Stimulated activated CD8-positive, alpha-beta memory T cell treated with anti-CD3 and anti-CD28 coated beads, Interleukin-15, amount 100 ng/mL, for 48 hours (primary cell): ENCODE results near the gene AUTS2.
A peak's percentile ranks its signal among the peaks of the same experiment; 100 is the strongest.

Source experiments
- DNase-seq, 2 donors: peaks; one replicate each; pipeline ENCODE4 v3.0.0-alpha.2; 2020; ENCODE audit warnings: low read depth in 2 of 2

Gene AUTS2

DNA sequence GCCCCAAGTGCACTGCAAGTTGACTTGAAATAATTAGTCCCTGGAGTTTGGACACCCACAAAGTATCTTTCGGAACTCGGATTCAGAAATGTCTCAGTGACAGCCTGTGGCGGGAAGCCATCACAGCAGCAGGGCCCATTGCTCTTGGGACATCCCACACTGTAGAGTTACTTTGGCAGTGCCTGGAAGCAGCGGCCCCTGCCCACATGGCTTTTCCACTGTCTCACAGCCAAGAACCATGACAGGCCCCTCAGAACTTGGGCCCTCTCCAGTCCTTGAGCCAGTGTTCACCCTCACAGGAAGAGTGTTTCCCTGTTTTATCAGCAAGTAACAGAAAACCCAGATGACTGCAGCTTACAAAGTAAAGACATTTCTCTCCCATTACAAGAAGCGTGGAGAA, 1056.7 kb downstream of the AUTS2 start:
- DNase-seq: no peak

DNA sequence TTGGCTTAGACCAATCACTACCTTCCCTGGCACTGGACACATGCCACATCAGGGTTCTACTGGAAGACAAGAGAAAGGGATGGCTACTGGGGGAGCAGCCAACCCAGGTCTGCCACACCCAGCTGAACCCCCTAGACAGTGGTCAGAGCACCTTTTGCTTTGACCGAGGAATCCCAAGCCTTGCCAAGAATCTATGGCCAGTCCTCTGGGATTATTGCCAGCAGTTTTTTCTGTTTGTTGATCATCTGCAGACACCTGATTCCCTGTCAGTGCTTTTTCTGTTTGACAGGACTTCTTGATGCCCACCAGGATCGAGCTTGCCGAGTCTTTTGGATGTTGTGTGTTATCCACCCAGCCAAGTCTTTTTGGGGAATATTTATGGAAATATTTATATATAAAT, 1057.4 kb downstream of the AUTS2 start:
- no peak for DNase-seq

DNA sequence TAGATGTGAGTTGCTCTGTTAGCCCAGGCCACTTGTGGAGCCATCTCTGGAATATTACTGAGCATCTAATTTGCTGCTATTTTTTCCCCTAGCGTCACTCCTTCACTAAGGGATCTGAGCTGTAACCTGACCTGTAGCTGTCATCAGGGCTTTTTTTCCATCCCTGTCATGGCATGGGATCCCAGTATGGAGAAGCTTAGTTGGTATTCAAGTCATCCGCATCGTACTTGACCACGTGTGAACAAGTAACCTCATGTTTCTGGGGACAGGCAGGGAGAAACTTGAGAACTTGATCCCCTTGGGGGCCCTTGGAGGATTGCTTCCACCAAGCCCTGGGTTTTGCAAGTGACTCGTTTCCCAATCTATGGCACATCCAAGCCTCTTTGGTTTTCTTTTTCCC, 1059.3 kb downstream of the AUTS2 start:
- no peak for DNase-seq

DNA sequence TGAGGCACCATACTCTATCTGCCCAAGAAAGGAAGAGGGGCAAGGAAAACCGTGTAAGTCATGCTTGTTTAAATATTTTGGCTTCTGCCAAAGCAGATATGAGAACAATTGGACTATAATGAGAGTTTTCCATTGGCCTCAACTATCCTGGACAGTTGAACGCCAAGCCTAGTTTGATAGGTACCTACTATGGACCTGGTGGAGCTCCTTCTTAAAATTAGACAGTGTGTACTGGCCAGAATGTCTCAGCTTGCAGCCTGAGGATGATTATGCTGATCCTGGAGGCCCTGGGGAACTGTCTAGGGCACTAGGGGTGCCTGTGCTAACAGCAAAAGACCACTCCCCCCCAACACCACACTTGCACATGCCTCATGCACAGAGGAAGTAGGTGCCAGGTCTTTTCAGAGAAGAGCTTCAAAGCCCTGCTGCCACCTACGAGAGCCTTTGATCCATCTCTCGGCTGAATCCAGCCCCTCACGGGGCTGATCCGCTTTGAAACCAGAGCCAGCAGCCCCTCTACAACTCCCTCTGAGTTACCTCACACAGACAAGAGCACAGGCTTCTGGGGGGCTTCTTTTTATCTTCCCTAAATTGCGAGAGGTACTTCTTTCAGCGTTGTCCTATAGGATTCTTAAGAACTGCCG, 1059.8 kb downstream of the AUTS2 start:
- no peak for DNase-seq

DNA sequence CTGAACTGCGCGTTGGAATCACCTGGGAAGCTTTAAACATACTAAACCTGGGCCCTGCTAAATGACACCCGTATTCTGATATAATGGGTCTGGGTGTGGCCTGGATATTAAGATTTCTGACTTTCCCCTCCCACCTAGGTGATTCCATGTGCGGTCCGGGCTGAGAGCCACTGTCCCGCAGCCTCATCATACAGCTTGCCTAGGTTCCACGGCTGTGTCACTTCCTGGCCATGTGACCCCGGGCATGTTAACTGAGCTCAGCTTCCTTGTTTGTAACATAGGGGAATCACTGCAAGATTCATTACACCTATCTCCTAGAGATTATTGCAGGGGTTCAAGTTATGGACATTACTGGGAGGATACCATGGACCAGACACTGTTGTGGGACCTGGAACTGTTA, 1061.0 kb downstream of the AUTS2 start:
- DNase-seq: no peak

DNA sequence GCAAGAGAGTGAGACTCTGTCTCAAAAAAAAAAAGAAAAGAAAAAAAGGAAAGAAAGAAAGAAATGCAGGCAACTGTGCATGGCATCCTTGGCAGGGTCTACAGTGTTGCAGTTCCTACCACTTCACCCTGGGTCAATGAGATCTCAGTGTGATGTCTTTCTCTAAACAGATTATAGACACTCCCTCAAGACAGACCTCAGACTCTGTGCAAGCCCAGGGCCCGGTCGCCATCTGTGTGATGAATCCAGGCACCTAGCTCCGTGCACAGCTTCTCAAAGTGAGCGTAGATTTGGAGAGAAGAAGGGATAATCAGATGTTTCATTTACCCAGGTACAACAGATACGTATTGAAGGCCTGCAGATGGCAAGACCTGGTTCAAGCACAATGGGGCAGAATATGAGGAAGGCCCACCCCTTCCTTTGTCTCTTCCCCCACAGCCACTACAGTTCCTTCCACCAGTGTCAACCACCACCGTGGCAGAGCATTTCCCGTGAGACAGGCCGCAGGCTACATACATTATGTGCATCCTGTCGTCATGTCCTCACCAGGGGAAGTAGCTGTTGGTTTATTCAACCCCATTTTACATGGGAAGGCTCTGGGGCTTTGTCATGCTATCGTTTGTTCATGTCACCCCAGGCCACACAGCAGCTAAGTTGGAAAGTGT, 1062.0 kb downstream of the AUTS2 start:
- DNase-seq: peak in 1 of 2 donors; percentile 14

DNA sequence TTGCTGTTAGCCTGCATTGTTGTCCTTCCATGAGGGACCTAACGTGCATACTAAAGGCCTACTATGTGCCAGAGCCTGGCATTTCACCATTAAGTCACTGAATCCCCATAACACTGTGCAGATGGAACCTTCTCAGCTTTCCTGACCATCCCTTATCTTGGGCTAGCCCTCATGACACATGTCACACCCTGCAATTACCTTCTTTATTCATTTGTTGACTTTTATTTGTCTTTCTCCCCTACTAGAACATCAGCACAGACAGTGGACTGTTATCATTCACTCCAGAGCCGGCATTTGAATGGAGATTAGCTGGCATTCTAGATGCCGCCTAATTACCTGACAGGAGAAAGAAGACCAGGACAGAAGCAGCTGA, 1062.5 kb downstream of the AUTS2 start:
- no peak for DNase-seq

DNA sequence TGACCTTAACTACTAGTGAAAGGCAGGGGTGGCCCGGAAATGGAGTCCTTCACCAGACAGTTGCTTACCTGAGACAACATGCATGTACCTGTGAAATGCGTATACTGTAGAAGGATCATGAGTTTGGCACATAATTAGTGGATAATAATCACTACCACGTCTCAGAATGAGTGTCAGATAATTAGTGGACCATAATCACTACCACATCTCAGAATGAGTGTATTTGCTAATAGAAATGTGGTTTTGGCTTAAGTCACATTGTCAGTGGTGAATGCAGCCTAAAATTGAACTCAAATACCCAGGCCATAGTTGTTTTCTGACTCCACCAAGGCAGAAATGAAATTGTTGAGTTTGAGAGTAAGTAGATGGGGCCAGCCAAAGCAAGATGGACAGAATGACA, 1065.4 kb downstream of the AUTS2 start:
- DNase-seq: no peak

DNA sequence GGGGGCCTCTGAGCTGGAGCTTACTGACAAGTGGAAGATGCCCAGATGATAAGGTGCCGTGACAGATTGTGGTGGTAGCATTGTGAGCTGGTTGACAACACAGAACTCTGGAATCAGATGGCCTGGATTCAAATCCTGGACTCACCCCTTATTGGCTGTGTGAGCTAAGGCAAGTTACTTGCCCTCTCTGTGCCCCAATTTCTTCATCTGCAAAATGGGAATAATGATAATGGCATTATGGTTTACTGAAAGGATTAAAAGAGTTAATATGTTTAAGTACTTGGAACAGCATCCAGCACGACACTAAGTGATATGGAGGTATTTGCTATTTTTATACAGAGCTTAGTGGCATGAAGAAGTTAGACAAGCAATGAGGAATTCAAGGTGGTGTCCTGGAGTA, 1067.7 kb downstream of the AUTS2 start:
- DNase-seq: no peak

DNA sequence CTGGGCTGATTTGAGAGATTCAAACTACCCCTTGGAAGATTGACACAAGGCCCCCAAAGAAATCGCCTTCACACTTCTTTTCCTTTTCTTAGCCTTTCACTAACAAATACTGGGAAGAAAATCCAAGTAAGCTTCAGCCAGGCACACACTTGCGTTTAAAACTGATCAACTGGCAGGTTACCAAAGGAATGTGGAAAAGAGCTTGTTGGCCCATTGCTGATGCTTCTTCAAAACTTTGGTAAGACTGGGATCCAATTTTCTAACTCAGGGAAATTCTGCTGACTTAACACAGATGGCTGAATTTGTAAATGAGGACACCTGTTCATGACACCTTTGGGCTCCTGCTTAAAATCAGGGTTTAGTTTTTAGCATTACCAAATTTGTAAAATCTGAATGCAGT, 1069.1 kb downstream of the AUTS2 start:
- no peak for DNase-seq

DNA sequence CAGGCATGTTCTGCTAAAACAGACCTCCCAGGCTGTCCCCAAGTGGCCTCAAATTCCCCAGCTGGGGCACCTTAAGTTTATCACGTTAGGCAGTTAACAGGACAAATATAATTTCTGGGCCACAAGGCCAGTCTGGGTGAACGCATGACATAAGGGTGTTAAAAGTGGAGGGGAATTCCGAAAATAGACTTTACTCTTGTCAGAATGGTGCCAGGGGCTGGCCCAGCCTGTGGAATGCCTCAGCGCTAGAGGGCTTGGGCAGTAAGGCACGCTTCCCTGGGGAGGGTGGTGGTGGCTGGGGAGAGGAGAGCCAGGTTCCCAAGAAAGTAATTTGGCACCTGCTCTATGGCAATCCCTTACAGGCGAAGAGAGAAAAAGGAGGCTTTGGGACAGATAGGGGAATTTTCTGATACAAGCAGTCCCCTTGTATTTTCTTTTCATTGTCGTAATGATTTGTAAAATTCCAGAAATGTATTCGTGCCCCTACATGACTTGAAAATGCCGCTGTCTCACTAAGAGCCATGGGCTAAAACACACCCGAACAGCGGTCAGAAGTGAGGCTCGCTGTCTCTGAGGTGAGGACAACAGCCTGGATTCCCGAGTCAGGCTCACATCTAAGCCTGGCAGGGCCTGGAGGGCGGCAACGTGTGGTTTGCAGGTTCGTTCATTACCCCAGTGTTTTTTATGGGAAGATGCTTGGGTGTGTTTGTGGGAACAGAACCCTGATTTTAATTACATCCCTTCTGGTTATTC, 1070.5 kb downstream of the AUTS2 start:
- DNase-seq: no peak

DNA sequence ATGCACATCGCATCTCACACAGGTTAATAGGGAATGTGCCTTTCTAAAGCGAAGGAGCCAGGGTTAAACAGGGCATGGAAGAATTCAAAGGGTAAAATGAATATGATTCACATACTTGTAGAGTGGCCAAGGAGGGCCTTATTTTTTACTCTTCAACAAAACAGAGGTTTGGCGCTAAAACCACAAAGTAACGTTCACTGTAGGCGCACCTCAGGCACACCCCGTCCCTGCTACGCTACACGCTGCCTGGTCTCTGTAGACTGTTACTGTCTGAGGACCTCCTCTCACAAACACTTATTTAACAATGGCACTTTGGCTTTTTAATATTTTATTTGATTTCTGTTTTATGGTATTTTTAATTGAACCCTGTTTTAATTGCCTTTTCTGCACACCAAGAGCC, 1071.6 kb downstream of the AUTS2 start:
- DNase-seq: no peak

DNA sequence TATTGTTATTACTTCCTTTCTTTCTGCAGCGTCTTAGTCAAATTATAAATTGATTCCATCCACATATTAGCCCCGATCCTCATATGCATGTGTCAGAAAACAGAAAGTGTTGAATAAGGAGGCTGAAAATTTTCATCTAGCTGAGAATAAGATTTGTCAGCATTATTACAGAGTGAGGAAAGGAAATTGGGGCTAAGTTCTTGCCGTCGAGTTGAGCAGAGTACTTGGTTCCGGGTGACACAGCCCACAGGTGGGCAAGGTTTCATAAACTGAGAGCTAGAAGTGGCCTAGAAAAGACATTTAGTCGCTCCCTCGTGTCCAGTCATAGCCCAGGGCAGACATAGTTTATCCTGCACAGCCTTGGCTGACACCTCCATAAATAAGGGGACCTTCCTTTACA, 1072.0 kb downstream of the AUTS2 start:
- no peak for DNase-seq

DNA sequence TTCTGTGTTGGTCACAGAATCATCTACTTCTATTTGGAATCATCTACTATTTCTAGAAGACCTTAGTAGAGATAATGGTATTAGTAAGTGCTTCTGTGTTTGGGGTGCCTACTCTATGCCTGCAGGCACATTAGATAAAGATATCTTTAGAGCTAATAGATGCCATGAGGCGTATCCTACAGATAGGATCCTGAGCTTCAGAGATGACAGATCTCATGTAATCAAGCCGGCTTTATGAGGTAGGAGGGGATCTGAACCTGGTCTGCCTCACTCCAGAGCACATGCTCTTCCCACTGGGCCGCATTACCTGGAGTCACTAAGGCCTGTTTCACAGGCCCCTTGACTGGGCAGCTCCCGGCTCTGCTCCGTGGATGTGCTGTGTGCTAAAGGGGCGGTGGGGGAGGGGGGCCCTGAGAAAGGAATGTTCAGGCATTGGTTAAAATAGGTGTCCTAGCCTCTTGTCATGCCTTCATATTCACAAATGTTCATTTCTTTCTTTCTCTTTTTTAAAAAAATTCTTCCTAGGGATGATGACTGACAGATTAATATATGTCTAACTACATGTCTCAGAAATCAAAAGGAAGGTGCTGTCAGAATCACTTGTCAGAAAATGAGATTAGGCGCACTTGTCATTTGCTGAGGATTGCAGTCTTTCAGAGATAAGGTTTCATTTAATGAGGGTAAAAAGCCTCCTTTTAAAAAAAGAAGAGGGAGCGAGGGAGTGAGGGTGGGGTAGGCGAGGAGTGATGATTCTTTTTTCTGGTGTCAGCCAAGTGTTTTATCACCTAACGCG, 1075.7 kb downstream of the AUTS2 start:
- DNase-seq: no peak

DNA sequence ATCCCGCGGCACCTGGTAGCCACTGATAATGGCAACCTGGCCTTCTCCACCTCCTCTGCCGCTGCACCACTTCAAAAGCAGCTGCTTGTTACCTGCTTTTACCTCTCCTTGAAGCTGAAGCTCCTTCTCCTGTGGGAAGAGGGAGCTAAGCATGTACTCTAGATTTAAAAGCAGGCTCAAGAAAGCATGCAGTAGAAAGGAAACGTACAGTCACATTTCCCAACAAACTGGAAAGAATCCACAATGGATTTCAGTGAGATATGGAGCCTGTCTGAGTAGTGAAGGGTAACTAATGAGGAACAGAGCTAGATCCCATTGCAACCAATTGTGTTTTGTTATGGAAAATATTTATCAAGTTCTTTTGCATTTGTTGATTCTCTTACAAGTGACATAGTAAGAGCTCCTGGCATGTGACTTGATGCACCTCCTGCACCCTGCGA, 1076.3 kb downstream of the AUTS2 start:
- DNase-seq: no peak

DNA sequence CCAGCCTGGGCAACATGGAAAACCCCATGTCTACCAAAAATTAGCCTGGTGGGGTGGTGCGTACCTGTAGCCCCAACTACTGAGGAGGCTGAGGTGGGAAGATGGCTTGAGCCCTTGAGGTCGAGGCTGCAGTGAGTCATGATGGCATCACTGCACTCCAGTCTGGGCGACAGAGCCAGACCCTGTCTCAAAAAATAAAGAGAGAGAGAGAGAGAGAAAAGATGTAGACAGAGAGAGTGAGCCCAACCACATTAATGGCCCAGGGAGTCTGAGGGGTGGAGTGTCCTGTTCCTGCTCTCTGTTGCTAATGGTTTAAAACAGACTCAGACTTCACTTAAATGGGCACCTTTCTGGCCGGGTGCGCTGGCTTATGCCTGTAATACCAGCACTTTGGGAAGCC, 1078.0 kb downstream of the AUTS2 start:
- DNase-seq: no peak

DNA sequence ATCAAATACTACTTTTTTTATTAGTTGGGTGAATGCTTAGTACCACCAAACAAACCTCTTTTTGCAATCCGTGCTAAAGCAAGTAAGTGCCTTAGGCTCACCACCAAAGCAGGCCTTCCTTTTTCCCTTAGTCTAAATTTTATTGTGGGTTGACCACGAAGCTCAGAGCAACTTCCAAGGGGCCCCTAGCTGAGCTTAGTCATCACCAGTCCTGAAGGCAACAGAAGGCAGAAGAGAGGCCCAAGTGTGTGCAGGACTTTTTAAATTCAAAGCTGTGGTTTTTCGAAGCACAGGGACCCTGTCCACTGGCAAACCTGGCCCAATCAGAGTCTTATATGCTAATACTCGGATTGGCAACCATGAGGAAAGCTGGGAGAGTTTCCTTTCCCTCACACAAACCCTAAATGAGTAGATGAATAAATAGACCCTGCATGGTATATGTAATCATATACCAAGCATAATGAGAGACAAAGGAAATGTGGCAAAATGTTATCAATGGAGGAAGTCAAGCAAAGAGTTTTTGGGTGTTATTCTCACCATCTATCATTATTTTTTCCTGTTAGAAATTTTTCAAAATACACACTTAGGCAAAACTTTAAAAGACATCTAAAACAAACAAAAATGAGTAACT, 1080.5 kb downstream of the AUTS2 start:
- DNase-seq: no peak

DNA sequence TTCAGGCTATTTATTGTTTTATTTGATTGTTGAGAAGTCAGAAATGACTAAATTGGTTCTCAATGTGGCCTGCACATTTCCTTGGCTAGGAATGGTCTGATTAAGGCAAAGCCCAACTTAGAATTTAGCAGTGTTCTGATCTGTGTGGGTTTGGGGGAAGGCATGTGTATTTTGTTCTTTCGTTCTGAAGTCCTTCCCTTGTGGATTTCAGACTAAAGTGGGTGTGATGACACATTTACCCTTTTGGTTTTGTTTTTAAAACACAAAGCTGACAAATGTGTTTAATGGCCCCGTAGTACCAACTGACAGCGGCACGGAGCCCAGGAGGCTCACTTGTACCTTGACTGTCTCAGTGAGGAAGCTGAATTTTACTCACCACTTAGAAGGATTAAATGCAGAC, 1081.4 kb downstream of the AUTS2 start:
- no peak for DNase-seq

DNA sequence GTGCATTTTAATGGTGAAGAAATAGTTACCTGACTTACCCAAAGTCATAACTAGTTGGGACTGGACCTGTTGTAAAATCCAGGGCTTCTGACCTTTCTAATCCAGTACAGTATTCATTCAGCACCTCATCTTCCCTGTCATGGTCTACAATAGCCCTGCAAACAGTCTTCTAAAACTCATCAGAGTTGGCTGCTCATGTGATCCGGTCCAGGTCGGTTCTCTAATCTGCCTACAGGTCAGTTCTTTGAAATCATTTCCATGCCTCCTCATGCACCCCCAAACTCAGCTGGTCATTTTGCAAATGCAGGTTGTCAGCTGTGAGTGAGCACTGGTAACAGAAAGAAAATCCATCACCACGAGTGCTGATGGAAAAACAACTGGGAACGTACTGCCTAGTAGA, 1082.0 kb downstream of the AUTS2 start:
- DNase-seq: no peak

DNA sequence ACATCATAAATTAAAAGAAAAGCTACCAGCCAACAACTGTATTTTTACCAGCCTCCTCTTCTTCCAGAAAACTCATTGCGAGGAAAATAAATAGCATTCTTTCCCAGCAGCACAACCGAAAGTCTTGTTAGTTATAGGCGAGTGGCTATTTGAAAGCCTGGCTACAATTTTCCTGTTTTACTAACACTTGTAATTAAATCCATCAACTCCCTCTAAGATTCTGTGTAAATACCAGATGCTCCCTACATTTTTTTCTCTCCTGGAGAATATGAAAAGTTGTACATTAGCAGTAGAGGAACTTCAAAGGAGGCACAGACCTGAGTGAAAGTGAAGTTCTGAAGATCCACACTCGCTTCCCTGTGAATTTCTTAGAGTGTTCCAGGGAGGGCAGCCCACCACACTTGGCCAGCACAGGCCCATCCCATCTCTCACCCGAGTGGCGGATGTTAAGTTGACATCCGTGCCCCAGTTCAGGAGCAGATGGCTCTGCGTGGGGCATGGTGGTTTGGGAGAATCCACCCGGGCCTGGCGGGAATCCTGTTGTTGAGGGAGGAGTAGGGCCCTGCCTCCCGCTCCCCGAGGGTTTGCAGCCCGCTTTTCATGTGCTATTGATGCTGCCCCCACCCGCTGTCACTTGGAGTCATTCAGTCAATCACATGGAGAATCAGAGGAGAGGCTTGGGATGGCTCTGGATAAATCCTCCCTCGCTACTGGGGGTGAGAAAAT, 1082.6 kb downstream of the AUTS2 start:
- no peak for DNase-seq
